Upper lobe of left lung (tissue), 6 donors: Measurements from ENCODE around the gene FUCA2. TPM values are rescaled to one million over a fixed set of nuclear protein-coding genes. Genes with fewer than 3 reads are reported as not detected.

Experiments used
- ATAC-seq, 2 donors: fragments of 200-7000 bp; cut with Tn5 transposase; one replicate each; pipeline ENCODE4 v1.9.1; 2022; ENCODE audit warnings: mild to moderate bottlenecking in 2 of 2, moderate library complexity in 2 of 2; ENCODE audit not compliant: low FRiP score in 2 of 2
- DNase-seq, 2 donors: peaks; one replicate each; pipeline ENCODE4 v3.0.0-alpha.2; 2019 to 2020
- H3K27ac ChIP-seq, 4 donors: fragments of 200-600 bp; sonication (generic); one replicate each; pipeline ENCODE4 v1.5.1; 2016 to 2019
- H3K27me3 ChIP-seq, 4 donors: fragments of 200-600 bp; sonication (generic); one replicate each; pipeline ENCODE4 v1.5.1; 2017 to 2019
- H3K36me3 ChIP-seq, 4 donors: fragments of 200-600 bp; sonication (generic); one replicate each; pipeline ENCODE4 v1.5.1; 2016 to 2019
- H3K4me1 ChIP-seq, 4 donors: fragments of 200-600 bp; sonication (generic); one replicate each; pipeline ENCODE4 v1.5.1; 2018 to 2019
- H3K4me3 ChIP-seq, 4 donors: fragments of 200-600 bp; sonication (generic); one replicate each; pipeline ENCODE4 v1.5.1; 2017 to 2019; ENCODE audit warnings: mild to moderate bottlenecking in 2 of 4, moderate library complexity in 1 of 4
- H3K9me3 ChIP-seq, 4 donors: fragments of 200-600 bp; sonication (generic); one replicate each; pipeline ENCODE4 v1.5.1; 2018 to 2019
- CTCF ChIP-seq, 6 experiments: fragments of 450-650 bp in 4 of 6; fragments of 200-600 bp in 2 of 6; sonication (generic) in 2 of 6; IDR thresholded peaks; one replicate each; pipeline ENCODE4 v1.5.1; 2016 to 2019; ENCODE audit warnings: antibody characterized with exemption in 6 of 6
- EP300 ChIP-seq, 4 donors: sonication (generic); formaldehyde crosslinking; IDR thresholded peaks; one replicate each; pipeline ENCODE4 v1.5.1; 2017; ENCODE audit warnings: antibody characterized with exemption in 4 of 4, control low read depth in 2 of 4
- POLR2A ChIP-seq, 4 donors: fragments of 450-650 bp; IDR thresholded peaks; one replicate each; pipeline ENCODE4 v1.5.1; 2016 to 2017; ENCODE audit warnings: antibody characterized with exemption in 4 of 4, mild to moderate bottlenecking in 2 of 4
- POLR2AphosphoS5 ChIP-seq, 2 donors: sonication (generic); formaldehyde crosslinking; IDR thresholded peaks; one replicate each; pipeline ENCODE4 v1.5.1; 2017; ENCODE audit warnings: antibody characterized with exemption in 2 of 2
- WGBS, 2 donors: methylation state at CpG; one replicate each; pipeline ENCODE4 v1.1.5; 2017 to 2018; 5-methylcytosine and 5-hydroxymethylcytosine counted together
- total RNA-seq, 6 donors: library from RNA; depleted of rRNA in 4 of 6; stranded (reverse); fragments of >200 nt in 4 of 6; gene quantifications; one replicate each; pipeline versions ENCODE4 v1.1.0 to v1.2.1, GENCODE V29; 2016 to 2021
- donor health status: DM: no; HTN: no; CAD: no; lungs with moderate emphysema.
- donor health status: DM: no; HTN: yes; CAD: no; lungs with severe emphysema.

The FUCA2 gene
- total RNA-seq, 6 donors from 2014 or later, result 23.1 to 69.9 (median 34.2) TPM

GRCh38 chr6:143543435-143543834 lies 31.9 kb upstream of the FUCA2 start:
- WGBS, 2 donors, result 79 to 80% methylated on average over 1 of the region's 1 CpG

GRCh38 chr6:143542888-143543287 lies 31.4 kb upstream of the FUCA2 start:
- Histone ChIP-seq H3K4me1 (peaks cover 2 to 6% (median 4%) of the 10 kb centered on the region in 4 donors), H3K9me3 (no peaks in the 10 kb centered on the region), H3K27ac (no peak overlapping the region), H3K36me3 (no peaks in the 10 kb centered on the region), H3K27me3 (no peaks in the 10 kb centered on the region), H3K4me3 (no peak overlapping the region)
- TF ChIP-seq CTCF (IDR thresholded peaks at IDR 0.05), result no peak
- TF ChIP-seq POLR2A (IDR thresholded peaks at IDR 0.05), result no peak
- TF ChIP-seq POLR2AphosphoS5 (IDR thresholded peaks at IDR 0.05), result no peak
- TF ChIP-seq EP300 (IDR thresholded peaks at IDR 0.05), result no peak
- DNase-seq, result no peak
- ATAC-seq, result no peak
- WGBS, 2 donors, result 94 to 97% methylated on average over 2 of the region's 2 CpGs

More at GRCh38 chr6:143543435-143543834, 31.9 kb upstream of the FUCA2 start:
- no peaks in the 10 kb centered on the region for H3K9me3 ChIP-seq
- H3K4me3 ChIP-seq, result no peak overlapping the region
- peaks cover 0 to 4% (median under 1%) of the 10 kb centered on the region in 4 donors for H3K4me1 ChIP-seq
- TF ChIP-seq EP300 (IDR thresholded peaks at IDR 0.05) (no peak), CTCF (IDR thresholded peaks at IDR 0.05) (no peak), POLR2AphosphoS5 (IDR thresholded peaks at IDR 0.05) (no peak), POLR2A (IDR thresholded peaks at IDR 0.05) (no peak)
- H3K36me3 ChIP-seq, result no peaks in the 10 kb centered on the region
- ATAC-seq (no peak), DNase-seq (no peak)
- no peaks in the 10 kb centered on the region for H3K27me3 ChIP-seq
- H3K27ac ChIP-seq, result no peak overlapping the region

GRCh38 chr6:143540192-143540591 lies 28.7 kb upstream of the FUCA2 start:
- no peak for ATAC-seq
- no peaks in the 10 kb centered on the region for H3K36me3 ChIP-seq
- H3K4me1 ChIP-seq, result peaks cover 9 to 18% (median 13%) of the 10 kb centered on the region in 4 donors
- H3K4me3 ChIP-seq, result no peak overlapping the region
- no peaks in the 10 kb centered on the region for H3K27me3 ChIP-seq
- WGBS, 2 donors, result 72 to 76% methylated on average over 3 of the region's 3 CpGs
- H3K27ac ChIP-seq, result no peak overlapping the region
- no peak for DNase-seq
- no peaks in the 10 kb centered on the region for H3K9me3 ChIP-seq
- TF ChIP-seq CTCF (IDR thresholded peaks at IDR 0.05) (no peak), EP300 (IDR thresholded peaks at IDR 0.05) (no peak), POLR2AphosphoS5 (IDR thresholded peaks at IDR 0.05) (no peak), POLR2A (IDR thresholded peaks at IDR 0.05) (no peak)

- Histone ChIP-seq H3K36me3 (no peaks in the 10 kb centered on the region), H3K9me3 (no peaks in the 10 kb centered on the region), H3K27ac (no peak overlapping the region), H3K4me1 (peaks cover 9 to 18% (median 13%) of the 10 kb centered on the region in 4 donors), H3K4me3 (no peak overlapping the region), H3K27me3 (no peaks in the 10 kb centered on the region)
- WGBS, 2 donors, result 92 to 98% methylated on average over 7 of the region's 7 CpGs
- DNase-seq, result no peak
- no peak for ATAC-seq
- no peak for TF ChIP-seq POLR2A (IDR thresholded peaks at IDR 0.05)
- TF ChIP-seq EP300 (IDR thresholded peaks at IDR 0.05), result no peak
- TF ChIP-seq CTCF (IDR thresholded peaks at IDR 0.05), result no peak
- TF ChIP-seq POLR2AphosphoS5 (IDR thresholded peaks at IDR 0.05), result no peak
Measured at GRCh38 chr6:143539734-143540133, 28.2 kb upstream of the FUCA2 start.

GRCh38 chr6:143539106-143539505 lies 27.6 kb upstream of the FUCA2 start:
- 90 to 93% methylated on average over 4 of the region's 4 CpGs for WGBS, 2 donors
- Histone ChIP-seq H3K27ac (no peak overlapping the region), H3K36me3 (no peaks in the 10 kb centered on the region), H3K9me3 (no peaks in the 10 kb centered on the region), H3K27me3 (no peaks in the 10 kb centered on the region), H3K4me3 (no peak overlapping the region), H3K4me1 (peaks cover 9 to 18% (median 13%) of the 10 kb centered on the region in 4 donors)
- TF ChIP-seq POLR2AphosphoS5 (IDR thresholded peaks at IDR 0.05) (no peak), POLR2A (IDR thresholded peaks at IDR 0.05) (no peak), CTCF (IDR thresholded peaks at IDR 0.05) (no peak)
- no peak for DNase-seq
- no peak for ATAC-seq
